Measurements from ENCODE around the gene ATP5F1E.

DNA sequence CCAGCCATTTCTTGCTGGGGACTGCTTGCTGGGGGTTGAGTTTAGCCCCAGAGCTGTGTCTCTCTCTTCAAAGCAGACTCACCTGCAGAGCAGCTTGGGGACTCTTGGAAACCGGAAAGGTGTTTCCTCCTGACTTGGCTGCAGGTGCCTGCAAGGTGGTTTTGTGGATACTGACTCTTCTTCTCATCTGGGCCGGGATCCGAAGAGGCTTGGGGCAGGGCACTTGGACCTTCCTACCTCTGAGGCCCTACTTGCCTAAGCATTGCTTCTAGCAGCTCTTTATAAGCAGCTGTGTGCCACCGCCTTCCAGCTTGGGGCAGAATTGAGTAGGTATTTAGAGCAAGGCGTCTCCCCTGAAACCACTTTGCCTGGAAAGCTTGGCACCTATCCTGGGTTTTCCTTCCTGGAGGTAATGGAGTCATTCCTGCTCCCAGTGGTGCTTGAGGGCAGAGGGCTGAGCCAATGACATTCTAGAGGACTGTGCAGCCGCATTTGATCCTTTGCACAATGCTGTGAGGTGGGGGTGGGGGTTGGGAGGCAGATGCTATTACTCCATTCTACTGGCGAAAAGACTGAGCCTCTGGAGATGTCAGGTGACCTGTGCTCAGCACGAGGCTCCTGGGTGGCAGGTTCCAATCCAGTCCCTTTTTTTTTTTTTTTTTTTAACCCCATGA lies 21.7 kb downstream of the ATP5F1E start:
- no peak for TF ChIP-seq EP300 (IDR thresholded peaks at IDR 0.05; ENCODE audit: borderline replicate concordance)
- TF ChIP-seq, protein P1, sequence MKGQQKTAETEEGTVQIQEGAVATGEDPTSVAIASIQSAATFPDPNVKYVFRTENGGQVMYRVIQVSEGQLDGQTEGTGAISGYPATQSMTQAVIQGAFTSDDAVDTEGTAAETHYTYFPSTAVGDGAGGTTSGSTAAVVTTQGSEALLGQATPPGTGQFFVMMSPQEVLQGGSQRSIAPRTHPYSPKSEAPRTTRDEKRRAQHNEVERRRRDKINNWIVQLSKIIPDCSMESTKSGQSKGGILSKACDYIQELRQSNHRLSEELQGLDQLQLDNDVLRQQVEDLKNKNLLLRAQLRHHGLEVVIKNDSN (IDR thresholded peaks at IDR 0.05), result no peak
- TF ChIP-seq, protein P2, sequence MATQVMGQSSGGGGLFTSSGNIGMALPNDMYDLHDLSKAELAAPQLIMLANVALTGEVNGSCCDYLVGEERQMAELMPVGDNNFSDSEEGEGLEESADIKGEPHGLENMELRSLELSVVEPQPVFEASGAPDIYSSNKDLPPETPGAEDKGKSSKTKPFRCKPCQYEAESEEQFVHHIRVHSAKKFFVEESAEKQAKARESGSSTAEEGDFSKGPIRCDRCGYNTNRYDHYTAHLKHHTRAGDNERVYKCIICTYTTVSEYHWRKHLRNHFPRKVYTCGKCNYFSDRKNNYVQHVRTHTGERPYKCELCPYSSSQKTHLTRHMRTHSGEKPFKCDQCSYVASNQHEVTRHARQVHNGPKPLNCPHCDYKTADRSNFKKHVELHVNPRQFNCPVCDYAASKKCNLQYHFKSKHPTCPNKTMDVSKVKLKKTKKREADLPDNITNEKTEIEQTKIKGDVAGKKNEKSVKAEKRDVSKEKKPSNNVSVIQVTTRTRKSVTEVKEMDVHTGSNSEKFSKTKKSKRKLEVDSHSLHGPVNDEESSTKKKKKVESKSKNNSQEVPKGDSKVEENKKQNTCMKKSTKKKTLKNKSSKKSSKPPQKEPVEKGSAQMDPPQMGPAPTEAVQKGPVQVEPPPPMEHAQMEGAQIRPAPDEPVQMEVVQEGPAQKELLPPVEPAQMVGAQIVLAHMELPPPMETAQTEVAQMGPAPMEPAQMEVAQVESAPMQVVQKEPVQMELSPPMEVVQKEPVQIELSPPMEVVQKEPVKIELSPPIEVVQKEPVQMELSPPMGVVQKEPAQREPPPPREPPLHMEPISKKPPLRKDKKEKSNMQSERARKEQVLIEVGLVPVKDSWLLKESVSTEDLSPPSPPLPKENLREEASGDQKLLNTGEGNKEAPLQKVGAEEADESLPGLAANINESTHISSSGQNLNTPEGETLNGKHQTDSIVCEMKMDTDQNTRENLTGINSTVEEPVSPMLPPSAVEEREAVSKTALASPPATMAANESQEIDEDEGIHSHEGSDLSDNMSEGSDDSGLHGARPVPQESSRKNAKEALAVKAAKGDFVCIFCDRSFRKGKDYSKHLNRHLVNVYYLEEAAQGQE (IDR thresholded peaks at IDR 0.05; ENCODE audit: low read depth), result no peak
- TF ChIP-seq EGR1 (IDR thresholded peaks at IDR 0.05), result no peak
- no peak for TF ChIP-seq TEAD4 (IDR thresholded peaks at IDR 0.05)
- no peak for TF ChIP-seq TAF1 (IDR thresholded peaks at IDR 0.05; ENCODE audit: low read depth)
